HG02588 (cell line): ENCODE results near the gene JUND.
"Not testable (repeated sequence)": the region's sequence is repeated elsewhere in the genome, so short reads cannot be mapped to it uniquely, and the experiment has no call there.

ENCODE experiments used
- ATAC-seq: cut with Tn5 transposase; IDR thresholded peaks from one replicate; pipeline ENCODE4 v1.9.1; 2021; ENCODE audit warnings: mild to moderate bottlenecking, moderate library complexity; ENCODE audit not compliant: unreplicated experiment

The JUND gene

DNA sequence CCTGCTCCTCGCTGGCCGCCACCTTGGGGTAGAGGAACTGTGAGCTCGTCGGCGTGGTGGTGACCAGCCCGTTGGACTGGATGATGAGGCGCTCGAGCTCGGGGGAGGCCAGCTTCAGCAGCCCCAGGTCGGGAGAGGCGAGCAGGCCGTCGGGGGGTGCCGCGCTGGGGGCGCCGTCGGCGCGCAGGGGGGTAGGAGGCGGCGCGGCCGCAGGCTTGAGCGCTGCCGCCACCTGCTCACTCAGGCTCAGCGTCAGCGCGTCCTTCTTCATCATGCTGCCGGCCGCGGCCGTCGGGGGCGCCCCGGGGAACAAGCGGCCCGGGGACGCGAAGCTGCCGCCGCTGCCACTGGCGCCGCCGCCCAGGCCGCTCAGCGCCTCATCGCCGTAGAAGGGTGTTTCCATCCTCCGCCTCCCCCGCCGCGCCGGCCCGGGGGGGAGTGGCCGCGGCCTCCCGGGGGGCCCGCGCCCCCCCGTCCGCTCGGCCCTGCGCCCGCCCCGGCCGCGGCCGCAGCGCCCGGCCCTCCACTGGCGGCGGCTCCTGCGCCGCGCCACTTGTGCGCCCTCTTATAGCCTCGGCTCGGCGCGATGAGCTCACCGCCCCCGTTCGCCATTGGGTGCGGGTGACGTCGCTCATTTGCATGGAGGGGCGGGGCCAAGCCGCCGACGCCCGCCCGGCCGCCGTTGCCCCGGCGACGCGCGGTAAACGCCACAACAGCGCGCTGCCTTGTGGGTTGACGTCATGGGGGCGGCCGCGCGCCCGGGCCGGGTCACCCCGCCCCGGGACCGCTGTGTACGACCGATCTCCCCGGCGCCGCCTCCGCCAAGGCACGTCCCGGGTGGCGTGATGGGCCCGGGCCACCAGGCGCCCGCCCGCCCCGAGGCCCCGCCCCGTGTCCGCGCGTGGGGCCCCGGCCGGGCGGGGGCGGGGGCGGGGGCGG is at the start of gene JUND:
JUND (minus strand) TSS at position 541 of the 939 bp plus-strand sequence; CDS start at position 403, 138 bp downstream.
- peak; percentile 55 for ATAC-seq

DNA sequence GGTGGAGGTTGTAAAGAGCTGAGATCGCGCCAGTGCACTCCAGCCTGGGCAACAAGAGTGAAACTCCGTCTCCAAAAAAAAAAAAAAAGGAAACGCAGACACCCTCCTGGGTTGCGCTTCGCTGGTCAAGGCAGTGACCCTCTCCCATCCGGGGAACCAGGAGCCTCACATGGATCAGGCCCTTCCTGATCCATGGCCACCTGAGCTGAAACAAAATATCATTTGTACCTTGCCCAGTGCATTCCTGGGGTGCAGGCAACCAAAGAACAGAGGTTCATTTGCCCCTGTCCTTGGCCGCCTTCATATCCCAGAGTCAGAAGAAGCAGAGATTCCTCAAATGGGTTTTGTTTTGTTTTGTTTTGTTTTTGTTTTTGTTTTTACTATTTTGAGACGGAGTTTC is 49.4 kb upstream of the JUND start:
- no peak for ATAC-seq

DNA sequence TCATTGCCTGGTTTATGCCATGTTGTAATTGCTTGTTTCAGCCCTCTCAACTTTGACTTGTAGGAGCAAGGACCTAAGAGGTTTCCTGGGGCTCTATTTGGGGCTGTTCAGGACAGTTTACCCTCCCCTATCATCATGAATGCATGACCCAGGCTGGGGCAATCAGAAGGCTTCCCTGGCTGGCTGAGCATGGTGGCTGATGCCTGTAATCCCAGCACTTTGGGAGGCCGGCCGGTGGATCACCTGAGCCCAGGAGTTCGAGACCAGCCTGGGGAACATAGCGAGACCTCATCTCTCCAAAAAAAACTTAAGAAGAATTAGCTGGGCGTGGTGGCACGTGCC is 47.6 kb upstream of the JUND start:
- no peak for ATAC-seq

DNA sequence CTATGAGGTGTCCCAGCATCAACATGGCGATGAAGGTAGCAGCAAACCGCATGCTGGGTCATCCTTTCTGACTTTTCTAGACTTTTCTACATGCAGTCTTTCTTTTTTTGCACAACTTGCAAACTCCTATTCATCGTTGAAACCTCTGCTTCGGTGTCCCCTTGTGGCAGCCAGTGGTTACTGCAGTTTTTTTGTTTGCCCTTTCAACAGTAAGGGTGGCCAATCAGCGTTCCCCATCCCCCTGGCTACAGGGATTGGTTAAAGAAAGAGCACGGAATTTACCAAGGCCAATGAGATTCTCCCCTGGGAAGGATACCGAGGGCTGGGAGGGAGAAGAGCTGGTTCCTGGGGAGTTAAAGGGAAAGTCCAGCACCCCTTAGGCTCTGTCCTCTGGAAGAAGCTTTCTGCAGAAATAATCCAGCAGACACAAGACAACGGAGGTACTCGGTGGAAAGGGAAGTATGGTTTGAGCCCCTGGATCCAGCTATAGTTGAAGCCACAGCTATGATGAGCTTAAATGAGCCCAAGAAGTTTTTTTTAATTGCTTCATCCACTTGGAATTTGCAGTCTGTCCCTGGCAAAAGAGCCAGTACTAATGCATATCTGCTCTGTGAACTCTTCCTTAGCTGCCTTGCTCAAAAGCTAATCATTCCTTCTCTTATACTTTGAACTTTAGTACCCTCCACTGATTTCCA is 47.1 kb upstream of the JUND start:
- peak; percentile 75 for ATAC-seq

DNA sequence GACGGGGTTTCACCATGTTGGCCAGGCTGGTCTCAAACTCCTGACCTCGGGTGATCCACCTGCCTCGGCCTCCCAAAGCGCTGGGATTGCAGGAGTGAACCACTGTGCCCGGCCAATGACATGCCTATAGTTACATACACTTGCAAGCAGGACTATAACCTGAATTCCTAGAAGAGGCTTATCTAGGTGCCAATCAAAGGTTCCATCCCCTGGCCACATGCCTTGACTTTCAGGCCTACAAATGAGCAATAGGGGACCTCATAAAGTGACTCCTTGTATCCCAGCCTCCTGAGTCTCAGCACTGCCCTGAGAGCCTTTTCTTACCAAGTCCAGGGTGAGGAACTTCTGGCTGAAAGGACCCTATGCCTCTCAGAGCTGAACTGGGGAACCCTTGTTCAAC is 45.4 kb upstream of the JUND start:
- ATAC-seq = no peak

DNA sequence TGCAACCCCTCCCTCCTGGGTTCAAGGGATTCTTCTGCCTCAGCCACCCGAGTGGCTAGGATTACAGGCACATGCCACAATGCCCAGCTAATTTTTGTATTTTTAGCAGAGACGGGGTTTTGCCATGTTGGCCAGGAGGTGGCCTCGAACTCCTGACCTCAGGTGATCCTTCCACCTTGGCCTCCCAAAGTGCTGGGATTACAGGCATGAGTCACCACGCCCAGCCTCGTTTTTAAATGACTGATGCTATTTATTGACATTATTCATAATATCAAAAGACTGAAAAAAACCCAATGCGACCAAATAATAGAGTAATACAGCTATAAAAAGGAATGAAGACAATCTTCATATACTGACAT is 42.9 kb upstream of the JUND start:
- not testable (repeated sequence) for ATAC-seq

DNA sequence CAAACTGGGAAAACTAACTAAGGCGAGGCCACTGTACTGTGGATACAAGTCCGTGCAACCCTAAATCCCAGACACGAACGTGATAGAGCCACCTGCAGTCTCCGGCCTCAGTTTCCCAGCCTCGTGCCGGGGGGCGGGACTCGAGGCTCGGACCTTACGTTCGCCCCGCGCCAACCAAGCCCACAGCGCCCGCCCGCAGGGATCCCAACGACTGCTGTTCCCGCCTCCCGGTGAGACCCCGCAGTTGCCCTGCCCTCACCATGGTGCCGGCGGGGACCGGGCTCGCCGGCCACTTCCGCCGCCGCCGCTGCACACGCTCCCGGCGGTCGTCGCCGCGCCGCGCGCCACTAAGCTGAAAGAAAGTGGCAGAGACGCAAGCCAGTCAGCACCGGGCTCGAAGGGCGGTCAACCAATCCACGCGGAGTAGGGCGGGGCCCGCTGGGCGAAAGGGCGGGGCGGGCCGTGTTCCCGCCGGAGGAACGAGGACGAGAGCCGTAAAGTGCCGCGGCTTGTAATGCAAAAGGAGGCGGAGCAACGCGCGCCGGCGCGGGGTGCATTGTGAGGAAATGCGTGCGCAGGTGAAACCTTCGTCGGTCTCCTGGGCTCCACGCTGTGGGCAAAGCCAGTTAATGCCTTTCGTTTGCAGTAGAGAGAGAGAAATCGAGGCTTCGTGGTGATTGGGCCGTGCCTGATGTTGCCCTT is 41.5 kb upstream of the JUND start, which contains the start of gene LSM4:
LSM4 (minus strand) TSS at position 318 of the 702 bp plus-strand sequence; CDS start at position 262, 56 bp downstream.
- peak; percentile 92 for ATAC-seq

DNA sequence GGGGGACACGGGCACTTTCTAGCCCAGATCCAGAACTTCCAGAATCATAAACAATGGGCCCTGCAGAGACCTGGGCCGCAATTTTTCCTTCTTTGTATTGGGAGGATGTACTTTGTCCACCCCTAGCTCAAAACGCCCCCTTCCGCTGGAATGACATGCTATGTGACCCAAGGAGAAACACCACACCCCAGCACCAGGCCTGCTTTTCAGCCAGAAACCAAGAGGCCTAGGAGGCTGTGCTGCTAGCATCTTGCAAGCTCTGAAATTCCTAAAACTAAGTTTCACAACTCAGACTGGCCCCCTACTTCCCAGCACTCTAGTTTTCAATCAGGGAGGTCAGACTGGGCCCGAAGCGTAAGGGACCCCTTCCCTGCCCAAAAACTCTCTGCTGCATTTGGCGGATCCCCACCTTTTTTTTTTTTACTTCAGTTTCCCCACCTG is 40.9 kb upstream of the JUND start:
- no peak for ATAC-seq

DNA sequence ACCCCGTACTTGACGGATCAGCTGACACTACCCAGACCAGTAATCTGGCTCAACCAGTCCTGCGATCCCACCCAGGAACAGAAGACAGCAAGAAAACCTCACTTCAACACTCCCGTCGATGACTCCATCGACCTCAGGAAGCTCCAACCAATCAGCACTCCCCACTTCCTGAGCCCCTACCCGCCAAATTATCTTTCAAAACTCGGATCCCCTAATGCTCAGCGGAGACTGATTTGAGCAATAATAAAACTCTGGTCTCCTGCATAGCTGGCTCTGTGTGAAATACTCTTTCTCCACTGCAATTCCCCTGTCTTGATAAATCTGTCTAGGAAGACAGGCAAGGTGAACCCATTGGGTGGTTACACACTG is 40.3 kb upstream of the JUND start:
- no peak for ATAC-seq

DNA sequence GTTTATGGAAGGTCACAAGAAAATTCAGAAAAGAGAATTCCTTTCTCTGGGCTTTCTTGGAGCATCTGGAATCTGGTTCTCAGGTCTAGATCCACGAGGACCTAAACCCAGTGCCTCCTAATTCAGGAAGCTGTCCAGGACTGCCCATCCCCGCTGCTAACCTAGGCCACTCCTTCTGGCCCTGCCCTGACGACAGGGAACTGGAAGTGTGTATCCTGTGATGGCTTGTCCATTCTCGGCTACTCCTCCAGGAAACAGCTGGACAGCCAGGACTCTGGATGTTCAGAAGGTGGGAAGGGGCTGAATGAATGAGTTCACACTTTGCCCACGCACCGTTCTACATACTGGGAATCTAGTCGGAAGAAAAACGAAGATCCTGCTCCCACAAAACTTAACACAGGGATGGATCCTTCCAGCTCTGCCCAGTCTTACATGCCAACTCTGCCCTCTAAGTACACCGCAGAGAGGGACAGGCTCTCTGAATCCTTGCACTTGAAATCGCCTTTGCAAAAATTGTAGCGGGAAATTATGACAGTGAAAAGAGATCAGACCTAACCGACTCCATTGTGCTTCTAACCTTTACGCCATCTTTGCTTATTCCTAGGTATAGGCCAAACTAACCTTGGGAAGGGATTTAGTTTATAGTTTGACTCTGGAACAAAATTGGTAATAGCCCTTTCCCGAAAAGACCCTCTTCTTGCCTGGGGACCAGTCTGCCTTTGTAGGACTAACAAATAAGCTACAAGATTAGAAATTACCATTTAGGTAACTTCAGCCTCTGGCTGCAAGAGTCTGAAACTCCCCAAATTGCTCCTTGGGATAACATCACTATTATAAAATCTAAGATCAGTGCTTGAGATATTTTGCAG is 39.7 kb upstream of the JUND start:
- no peak for ATAC-seq

DNA sequence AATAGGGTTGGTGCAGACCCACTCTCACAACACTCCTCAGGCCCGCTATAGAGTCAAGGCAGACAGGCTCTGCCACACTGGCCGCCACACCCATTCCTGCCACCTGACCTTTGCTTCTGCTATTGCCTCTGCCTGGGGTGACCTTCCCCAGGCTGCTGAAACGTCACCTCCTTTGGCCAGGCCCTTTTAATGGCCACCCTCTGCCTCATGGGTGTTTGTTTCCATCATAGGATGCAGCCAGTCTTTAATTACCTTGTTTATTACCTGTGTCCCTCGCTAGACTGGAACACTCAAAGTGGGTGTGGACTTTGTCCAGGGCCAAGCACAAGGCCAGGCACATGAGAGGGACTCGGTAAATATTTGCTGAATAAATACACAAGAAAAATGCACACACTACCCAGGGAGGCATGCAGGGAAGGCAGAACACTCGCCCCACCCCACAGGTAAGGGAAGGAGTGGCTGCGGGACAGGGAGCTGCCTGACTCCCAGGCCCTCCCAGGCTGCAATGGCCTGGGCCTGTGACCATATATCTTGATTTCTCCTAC is 38.2 kb upstream of the JUND start:
- ATAC-seq = no peak

DNA sequence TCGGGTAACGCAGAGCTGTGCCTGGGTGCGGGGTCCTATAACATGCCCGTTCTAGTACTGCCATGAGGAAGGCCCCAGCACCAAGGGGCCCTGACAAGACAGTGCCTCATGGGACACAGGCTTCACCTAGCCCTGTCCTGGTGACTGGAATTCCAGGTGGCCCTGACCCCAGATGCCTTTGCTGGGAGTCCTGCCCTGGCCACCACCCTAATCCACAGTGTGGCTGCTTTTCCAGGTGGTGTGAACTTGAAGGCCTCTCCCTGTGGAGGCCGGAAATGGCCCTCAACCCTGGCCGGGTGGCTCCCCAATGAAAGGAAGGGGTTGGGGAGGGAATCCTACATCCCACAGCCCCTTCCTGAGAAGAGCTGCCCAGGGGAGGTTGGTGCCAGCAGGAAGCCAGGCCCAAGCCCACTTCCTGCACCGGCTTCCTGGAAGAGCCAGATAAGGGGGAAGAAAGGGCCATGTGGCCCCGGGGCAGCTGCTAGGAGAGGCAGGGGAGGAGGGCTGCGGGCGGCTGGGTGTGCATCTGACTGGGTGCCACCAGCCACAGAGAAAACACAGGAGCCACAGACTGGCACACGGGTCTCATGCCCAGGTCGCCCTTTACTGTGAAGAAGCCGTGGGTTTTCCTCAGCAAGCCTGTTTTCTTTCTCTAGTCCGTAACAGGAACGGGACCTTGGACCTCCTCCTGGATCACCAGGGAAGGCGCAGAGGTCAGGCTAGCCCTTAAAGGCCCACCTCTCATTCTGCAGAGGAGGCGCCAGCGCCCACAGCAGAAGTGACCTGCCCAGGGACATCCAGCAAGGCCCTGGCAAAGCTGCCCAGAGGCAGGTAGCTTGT is 36.8 kb upstream of the JUND start:
- no peak for ATAC-seq

DNA sequence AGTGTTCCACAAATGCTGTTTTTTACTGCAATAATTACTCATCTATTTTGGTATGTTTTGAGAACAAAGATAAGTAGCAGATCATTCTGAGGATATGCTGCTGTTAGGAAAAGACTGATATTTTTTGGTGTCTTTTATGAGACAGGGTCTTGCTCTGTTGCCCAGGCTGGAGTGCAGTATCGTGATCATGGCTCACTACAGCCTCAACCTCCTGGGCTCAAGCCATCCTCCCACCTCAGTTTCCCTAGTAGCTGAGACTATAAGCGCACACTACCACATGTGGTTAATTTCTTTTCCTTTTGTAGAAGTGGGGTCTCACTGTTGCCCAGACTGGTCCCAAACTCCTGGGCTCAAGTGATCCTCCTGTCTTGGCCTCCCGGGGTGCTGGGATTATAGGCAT is 32.0 kb upstream of the JUND start:
- no peak for ATAC-seq

DNA sequence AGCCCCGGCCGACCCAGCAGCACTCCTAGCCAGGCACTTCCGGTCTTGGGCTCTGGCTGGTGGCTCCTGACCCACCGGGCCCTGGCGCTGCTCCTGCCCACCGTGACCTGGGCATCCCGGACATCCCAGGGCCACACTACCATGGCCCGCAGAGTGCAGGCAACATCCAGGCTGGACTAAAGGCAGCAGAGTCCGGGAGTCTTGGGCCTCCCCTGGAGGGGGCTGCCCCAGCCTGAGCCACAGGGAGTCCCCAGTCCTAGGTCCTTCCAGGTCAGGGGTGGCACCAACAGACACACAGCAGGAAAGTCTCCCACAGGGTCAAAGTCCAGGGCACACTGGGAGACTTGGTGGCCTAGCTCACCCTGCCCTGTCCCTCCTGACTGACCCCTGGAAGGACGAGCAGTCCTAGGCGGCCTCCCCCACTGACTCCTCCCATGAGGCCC is 30.7 kb upstream of the JUND start:
- ATAC-seq = no peak

DNA sequence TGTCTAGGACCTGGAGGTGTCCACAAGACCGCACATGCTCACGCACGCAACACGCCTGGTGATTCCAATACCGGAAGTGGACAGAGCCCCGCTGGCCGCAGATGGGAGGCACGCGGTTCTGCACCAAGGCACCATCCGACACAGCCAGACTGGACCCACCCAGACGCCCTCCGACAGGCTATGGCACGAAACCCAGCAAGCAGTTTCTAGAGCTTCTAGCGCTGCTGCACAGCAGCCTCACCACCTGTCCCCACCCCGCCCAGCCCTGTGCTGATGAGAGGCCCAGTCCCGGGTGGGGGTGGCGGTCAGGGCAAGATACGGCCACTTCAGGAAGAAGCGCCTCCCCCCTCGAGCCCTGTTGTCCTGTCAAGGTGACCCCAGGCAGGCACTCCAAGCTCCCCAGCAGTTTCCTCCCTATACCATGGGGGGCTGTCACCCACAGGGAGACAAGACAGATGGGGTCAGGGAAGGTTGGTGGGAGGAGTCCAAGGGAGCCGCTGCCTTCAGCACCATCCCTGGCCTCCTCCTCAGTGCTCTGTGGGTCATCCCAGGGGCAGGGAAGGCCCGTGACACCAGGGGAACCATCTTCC is 30.2 kb upstream of the JUND start:
- ATAC-seq = no peak

DNA sequence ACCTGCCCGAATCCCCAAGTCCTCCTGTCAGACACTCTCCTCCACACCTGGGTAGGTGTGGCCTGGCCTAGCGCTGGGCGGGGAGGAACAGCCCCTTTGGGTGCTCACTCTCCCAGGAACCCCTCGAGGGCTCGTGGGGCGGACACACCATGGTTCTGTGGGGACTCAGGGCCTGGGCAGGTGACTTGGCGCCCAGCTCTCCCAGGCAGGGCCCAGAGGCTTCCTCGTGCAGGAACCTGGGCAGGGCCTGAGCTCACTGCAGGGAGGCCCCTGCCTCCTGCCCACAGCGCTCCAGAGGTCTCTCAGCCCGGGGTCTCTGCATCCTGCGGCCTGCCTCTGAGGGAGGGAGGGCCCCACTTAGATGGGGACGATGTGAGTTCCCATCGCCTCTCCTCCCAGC is 29.5 kb upstream of the JUND start:
- no peak for ATAC-seq

DNA sequence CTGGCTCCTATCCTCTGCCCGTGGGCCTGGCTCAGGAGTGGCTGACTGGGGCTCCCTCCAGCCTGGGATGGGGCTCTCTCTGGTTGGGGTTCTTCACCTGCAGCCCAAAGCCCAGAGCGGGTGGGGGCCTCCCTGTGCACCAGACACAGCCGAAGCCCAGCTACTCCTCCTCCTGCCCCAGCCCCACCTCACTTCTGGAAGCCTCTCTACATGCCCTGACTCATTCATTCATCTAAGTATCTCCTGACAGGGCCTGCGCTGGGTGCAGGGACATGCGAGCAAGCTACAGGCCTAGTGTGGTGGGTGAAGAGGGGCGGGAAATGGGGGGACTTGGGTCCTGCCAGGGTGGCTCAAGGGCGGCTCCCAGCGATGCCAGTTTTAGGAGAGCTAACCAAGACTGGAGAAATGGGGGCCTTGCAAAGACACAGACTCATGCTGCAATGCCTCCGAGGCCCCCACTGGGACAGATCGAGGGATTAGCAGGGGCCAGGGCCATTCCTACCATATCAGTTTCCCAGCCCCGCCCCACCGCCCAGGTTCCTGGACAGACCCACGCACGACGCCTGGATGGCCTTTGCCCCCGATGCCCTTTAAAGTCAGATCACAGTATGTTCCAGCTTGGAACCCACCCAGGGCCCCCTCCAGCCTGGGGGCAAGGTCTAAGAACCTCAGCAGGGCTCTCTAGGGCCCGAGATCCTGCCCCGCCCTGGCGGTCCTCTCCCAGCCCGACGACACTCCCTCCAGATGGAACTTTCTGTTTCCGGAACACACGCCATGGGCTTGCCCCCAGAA is 28.9 kb upstream of the JUND start:
- ATAC-seq = no peak

DNA sequence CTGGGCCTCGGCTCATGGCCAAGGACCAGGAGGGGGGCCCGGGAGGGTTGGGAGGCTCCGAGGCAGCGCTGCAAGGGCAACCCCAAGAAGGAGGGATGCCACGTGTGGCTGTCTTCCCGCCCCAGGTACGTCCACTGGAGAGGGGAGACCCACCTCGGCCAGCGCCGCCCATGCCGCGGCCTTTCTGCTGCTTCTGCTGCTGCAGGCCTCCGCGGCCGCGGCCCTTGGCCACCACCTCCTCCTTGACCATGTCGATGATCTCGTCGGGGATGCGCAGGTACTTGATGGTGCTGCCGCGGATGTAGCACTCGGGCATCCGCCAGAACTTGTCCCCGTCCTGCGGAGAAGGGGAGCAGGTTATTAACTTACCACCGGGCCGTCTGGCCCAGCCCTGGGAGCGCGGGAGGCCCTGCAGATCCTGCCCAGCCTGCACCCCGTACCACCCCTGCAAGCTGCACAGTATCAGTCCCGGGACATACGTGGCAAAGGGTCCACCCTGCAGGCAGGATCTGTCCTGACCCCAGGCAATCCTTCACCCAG is 28.2 kb upstream of the JUND start:
- no peak for ATAC-seq
